ENCODE measurements around the gene BBOX1. TPM values are rescaled to one million over a fixed set of nuclear protein-coding genes. Genes with fewer than 3 reads are reported as not detected.
"Not testable (repeated sequence)": the region's sequence is repeated elsewhere in the genome, so short reads cannot be mapped to it uniquely, and the experiment has no call there.

The BBOX1 gene
- total and polyA plus RNA-seq, 2 of the 8 experiments (the other 6 are each of a cell fraction or from before 2014, with no cell fraction given) = not detected

GRCh38 chr11:27175562-27175961, 134.9 kb downstream of the BBOX1 start:
- H2BK120ac ChIP-seq (replicated peaks; ENCODE audit: low read depth, low read length); H4K5ac ChIP-seq (ENCODE audit: insufficient read length, low read depth, low read length); H2BK20ac ChIP-seq (ENCODE audit: low read length); H4K8ac ChIP-seq (ENCODE audit: extremely low read depth, insufficient read depth, low read length); H3K23ac ChIP-seq (ENCODE audit: insufficient read length); H3K9ac ChIP-seq (replicated peaks in 1 of 4; ENCODE audit: extremely low read depth in 1 of 4, low read depth in 3 of 4, low read length in 3 of 4); H4K20me1 ChIP-seq (replicated peaks in 1 of 2; ENCODE audit: control insufficient read depth in 1 of 2, insufficient read depth in 2 of 2, low read length in 2 of 2); H3K9me3 ChIP-seq (ENCODE audit: insufficient read depth in 2 of 2, low read depth in 1 of 2, low read length in 1 of 2); H3K4me3 ChIP-seq (ENCODE audit: extremely low read depth in 1 of 4, insufficient read depth in 2 of 4, low read depth in 3 of 4, low read length in 4 of 4); POLR2A ChIA-PET (ENCODE audit: partially characterized antibody); H3K18ac ChIP-seq (ENCODE audit: extremely low read depth, low read length); H2BK5ac ChIP-seq (ENCODE audit: low read depth, low read length); DNase-seq (ENCODE audit: low read depth in 1 of 2, low spot score in 2 of 2); H3K23me2 ChIP-seq (ENCODE audit: low read depth, low read length); H3K56ac ChIP-seq (replicated peaks; ENCODE audit: insufficient read length, low read depth, low read length); FAIRE-seq; H3K79me1 ChIP-seq (ENCODE audit: low read depth, low read length); H2AK5ac ChIP-seq (ENCODE audit: low read depth, low read length); H3K4ac ChIP-seq (replicated peaks; ENCODE audit: insufficient read length, low read depth, low read length); H3K36me3 ChIP-seq (ENCODE audit: control insufficient read depth in 2 of 4, insufficient read depth in 4 of 4, low read length in 3 of 4); H3K4me2 ChIP-seq (ENCODE audit: insufficient read depth in 1 of 2, low read depth in 2 of 2, low read length in 2 of 2); CTCF ChIA-PET (ENCODE audit: partially characterized antibody); H3K27ac ChIP-seq (ENCODE audit: low read depth, low read length); H3K79me2 ChIP-seq (ENCODE audit: control insufficient read depth in 1 of 2, insufficient read depth in 2 of 2, low read length in 2 of 2); H3K14ac ChIP-seq (ENCODE audit: insufficient read length); H2BK12ac ChIP-seq (ENCODE audit: low read depth, low read length); H3K27me3 ChIP-seq (replicated peaks in 1 of 4; ENCODE audit: control insufficient read depth in 3 of 4, extremely low read depth in 1 of 4, insufficient read depth in 3 of 4, low read length in 3 of 4); H2BK15ac ChIP-seq (ENCODE audit: low read length); H2AFZ ChIP-seq (ENCODE audit: low read length); H4K91ac ChIP-seq (replicated peaks; ENCODE audit: insufficient read length, low read length); H3K4me1 ChIP-seq (replicated peaks in 1 of 4; ENCODE audit: control insufficient read depth in 3 of 4, insufficient read depth in 4 of 4, low read length in 3 of 4): not testable (repeated sequence)
- WGBS, 2 experiments (ENCODE audit: extremely low coverage in 1 of 2, insufficient coverage in 1 of 2, insufficient read length in 1 of 2, insufficient replicate concordance in 2 of 2, low coverage in 1 of 2, low lambda C conversion rate in 2 of 2, missing lambda C conversion rate in 1 of 2) = 100% methylated on average over 3 of the region's 4 CpGs; no CpG with 5 or more reads in 1 of the 2 experiments

Other genes starting within 250 kb of the BBOX1 start
- gene FIBIN, start 46.7 kb upstream of the BBOX1 start, total RNA-seq (2021; fragmentation: NEBNext Ultra II Directional; extraction: Animal tissue kit (Norgen Biotek cat#: 25700)) = 0.42 and 0.45 TPM in 2 replicates
- gene FIBIN, start 46.7 kb upstream of the BBOX1 start, polyA plus RNA-seq (2011; rRNA removed) = 0.22 and 0.38 TPM in 2 replicates

Measured in H1 (cell line).